GM20000 (cell line): ENCODE data around the gene ALG12.

ENCODE experiments used
- DNase-seq: peaks from one replicate; pipeline ENCODE4 v3.0.0; 2012; ENCODE audit warnings: low spot score
- CTCF ChIP-seq: IDR thresholded peaks from 2 replicates; pipeline ENCODE4 v1.5.1; 2012; ENCODE audit warnings: mild to moderate bottlenecking, control low read depth; ENCODE audit errors: extremely low read depth, missing control alignments

ALG12 gene

GRCh38 chr22:49951986-49952896, 34.0 kb upstream of the ALG12 start:
- no peak for TF ChIP-seq CTCF
- no peak for DNase-seq

- no peak for TF ChIP-seq CTCF
- no peak for DNase-seq
These were observed 33.4 kb upstream of the ALG12 start for GRCh38 chr22:49951678-49951985.

GRCh38 chr22:49951000-49951677, 32.9 kb upstream of the ALG12 start:
- DNase-seq, result peak; percentile 63
- TF ChIP-seq CTCF, result no peak

- no peak for DNase-seq
- no peak for TF ChIP-seq CTCF
These were observed 32.3 kb upstream of the ALG12 start for GRCh38 chr22:49950396-49950994.

- no peak for DNase-seq
- TF ChIP-seq CTCF, result no peak
These were observed 31.7 kb upstream of the ALG12 start for GRCh38 chr22:49949914-49950292.

- DNase-seq, result no peak
- no peak for TF ChIP-seq CTCF
These were observed 31.0 kb upstream of the ALG12 start for GRCh38 chr22:49948958-49949913.
